GM18499 (cell line): Measurements from ENCODE around the gene SPATA16.
"Not testable (repeated sequence)": the region's sequence is repeated elsewhere in the genome, so short reads cannot be mapped to it uniquely, and the experiment has no call there.

ENCODE experiments used
- ATAC-seq: cut with Tn5 transposase; IDR thresholded peaks from one replicate; pipeline ENCODE4 v1.9.1; 2021; ENCODE audit warnings: moderate number of reproducible peaks; ENCODE audit not compliant: insufficient read depth, unreplicated experiment

SPATA16 gene

DNA sequence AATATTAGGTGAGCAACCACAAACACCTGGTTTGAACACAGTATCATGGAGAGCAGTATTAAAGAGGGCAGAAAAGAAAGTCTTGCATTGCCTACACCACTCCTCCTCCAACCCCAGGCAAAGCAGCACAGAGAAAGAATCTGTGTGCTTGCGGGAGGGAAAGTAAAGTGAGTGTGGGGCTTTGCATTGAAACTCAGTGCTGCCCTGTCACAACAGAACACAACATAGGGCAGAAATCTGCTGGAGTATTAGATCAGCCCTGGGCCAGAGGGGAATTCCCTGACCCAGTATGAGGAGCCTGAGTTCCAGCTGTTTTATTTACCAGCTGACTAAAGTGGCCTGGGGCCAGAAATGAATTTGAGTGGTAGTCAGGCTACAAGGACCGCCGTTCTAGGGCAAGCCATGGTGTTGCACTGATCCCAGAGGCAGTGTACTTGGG lies 75.5 kb downstream of the SPATA16 start:
- ATAC-seq: no peak

DNA sequence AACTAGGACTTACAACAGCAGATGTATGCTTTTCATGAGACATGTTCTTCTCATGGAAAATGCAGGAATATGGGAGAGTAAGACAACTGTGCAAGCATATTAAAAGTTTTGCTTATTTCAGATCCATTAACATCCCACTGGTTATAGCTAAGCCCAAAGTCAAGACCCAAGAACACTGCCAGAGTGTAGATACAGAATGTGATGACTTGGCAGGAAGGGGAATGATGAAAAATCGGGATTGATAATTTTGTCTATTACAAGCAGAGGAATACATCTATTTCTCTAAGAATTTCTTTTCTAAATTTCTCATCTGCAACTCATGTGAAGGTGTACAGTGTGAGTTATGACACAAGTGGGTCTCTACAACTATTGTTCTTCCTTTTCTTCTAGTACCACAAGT lies 76.4 kb downstream of the SPATA16 start:
- ATAC-seq: no peak

DNA sequence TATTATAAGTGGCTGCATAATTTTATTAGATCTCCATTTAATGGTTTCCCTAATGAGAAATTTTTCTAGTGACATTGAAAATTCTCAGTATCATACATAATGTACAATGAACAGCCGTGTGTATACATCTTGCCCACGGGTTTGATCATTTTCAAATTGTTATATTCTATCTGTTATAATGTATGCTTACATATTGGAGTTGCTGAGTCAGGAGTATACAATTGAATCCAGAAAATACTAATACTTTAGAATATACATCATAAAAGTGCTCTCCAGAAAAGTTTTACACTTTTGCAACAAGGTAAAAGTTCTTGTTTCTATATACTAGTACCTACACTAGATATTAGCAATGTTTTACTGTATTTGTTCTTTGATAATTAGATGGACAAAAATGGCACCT lies 82.8 kb downstream of the SPATA16 start:
- ATAC-seq: no peak

DNA sequence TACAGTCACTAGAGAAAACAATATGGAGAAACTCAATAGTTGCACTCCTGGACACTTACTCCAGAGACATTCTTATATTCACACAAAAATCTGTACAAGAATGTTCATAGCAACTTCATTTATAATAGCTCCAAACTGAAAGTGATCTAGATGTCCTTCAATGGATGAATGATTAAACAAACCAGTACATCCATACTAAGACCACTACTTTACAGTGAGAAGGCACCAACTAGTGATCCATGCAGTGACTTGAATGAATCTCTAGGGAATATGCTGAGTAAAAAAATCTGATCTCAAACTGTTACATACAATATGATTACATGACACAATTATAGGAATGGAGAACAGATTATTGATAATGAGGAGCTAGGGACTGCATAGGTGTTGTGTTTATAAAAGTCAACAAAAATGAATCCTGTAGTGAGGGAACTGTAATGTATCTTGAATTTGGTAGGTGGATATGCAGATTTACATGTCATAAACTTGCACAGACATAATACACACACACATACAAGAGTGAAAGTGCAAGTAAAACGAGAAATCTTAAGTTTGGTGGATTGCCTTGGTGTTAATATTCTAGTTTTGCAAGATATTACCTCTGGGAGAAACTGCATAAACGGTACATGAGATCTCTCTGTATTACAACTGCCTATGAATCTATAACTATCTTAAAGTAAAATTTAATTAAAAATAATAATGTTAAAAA lies 85.7 kb downstream of the SPATA16 start:
- no peak for ATAC-seq

DNA sequence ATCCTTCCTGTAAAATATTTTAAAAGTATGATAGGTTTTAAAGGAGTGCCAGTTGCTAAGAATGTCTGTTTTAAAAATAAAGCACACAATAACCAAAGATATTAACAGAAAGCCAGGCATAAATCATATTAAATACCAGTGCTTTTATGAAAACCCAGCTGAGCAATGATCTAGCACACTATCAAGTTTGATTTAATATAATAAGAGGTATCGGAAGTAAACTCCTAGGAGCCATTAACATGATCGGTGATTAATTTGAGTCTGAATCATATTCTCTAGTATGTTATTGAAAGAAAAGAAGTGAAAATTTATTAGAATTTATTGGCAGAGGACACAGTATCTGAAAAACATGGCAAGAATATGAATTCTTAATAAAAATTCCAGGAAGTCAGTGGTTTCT lies 91.7 kb downstream of the SPATA16 start:
- no peak for ATAC-seq

DNA sequence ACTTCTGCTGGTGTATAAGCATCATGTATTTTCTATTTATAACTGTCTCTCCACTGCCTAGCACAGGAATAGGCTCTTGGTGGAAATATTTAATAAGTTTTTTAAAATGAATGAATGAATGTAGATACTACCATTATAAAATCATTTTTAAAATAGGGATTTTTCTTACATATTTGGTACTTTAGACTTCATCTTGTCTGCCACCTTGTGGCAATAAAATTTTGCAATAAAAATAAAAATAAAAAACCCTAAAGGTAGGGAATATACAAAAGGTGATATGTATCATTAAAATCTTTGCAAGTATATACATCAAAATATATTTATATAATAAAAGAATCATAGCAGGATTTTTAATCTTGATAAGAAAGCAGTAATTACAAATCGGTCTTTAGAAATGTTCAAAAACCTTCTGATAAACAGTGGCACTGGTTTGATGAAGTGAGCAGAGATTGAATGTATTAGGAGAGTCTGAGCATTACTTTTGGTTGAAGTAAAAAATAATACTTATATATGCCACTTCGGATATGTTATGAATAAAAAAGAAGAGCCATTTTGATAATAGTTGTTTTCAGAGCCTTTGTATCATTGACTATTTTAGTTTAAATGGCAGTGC lies 95.2 kb downstream of the SPATA16 start:
- no peak for ATAC-seq

DNA sequence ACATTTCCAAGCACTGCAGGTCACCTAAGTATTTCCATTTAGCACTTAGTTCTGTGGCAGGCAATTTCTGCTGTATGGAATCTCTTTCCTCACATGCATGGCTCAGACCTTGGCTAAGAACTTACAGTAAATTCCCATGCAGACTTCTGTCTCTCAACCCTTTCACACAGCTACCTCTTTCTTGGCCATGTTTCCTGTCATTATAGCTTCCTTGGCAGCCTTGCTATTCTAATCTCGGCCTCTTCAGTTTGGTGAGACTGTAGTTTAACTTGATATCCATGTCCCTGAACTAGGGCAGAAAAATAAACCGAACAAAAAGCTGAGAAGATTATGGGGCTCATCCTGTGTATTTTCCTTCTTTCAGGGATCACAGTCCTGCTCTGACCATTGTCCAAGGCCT lies 96.0 kb downstream of the SPATA16 start:
- no peak for ATAC-seq

DNA sequence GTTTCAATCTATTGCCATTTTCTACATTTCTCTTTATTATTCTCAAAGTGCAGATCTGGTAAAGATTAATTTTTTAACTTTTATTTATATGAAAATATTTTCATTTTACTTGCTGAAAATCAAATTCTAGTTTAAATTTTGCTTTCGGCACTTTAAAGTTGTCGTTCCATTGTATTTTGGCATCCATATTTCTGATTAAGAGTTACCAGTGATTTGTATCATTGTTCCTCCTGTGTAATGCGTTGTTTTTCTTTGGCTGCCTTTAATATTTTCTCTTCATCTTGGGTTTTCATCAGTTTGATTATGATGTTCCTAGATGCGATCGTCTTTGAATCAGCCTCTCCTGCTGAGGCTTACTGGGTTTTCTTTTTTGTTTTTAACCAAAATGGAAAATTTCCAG lies 97.3 kb downstream of the SPATA16 start:
- ATAC-seq: no peak

DNA sequence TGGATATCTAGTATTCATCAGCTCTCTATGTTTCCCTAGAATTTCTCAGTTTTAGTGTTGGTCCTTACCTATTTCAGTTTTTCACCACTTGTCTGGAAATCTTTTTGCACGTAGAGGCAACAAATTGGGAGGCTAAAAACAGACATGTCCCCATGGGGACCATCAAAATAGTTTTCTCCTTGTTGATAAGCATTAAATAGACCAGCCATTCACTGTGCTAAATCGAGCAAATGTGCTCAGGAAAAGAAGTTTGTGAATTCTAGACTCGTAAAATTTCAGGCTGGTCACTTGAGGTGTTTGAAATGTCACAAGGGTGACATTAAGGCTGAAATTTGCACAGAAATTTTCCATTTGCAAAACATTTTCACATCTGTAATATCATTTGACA lies 102.6 kb downstream of the SPATA16 start:
- ATAC-seq: no peak

DNA sequence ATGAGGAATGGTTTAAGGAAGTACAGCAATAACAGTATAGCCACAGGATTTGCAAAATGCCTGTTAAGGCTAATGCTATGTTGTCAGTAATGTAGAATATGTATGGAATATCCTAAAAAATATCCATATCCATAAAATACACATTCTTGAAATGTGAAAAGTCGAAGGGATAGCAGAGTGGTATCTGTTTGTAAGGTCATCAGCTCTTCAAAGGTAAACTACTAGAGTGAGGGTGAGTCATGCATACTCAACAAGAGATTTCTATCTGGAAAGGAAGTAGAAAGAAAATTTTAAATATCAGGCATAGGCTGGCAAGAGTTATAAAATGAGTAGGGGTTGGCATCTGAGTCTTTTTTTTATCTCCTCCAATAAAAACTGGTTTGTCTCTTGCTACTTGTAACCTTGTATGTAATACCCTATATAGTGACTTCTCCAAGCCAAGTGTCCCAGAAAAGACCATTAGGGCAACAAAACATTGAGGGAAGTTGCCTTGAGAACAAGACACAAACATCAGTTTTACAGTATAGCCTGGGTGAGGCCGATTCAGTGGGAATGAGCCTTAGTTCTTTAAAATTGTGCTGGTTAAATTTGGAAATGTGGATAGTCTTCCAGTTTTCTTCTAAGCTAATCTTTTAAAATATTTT lies 103.1 kb downstream of the SPATA16 start:
- no peak for ATAC-seq

DNA sequence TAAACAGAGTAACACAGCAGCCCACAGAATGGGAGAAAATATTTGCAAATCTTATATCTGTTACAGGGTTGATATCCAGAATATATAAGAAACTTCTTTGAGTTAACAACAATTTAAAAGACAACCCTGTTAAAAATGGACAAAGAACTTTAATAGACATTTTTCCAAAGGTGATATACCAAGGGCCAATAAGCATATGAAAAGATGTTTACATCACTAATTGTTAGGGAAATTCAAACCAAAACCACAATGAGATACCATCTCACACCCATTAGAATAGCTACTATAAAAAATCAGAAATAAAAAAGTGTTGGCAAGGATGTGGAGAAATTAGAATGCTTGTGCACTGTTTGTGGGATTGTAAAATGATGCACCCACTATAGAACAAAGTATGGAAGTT lies 110.8 kb downstream of the SPATA16 start:
- ATAC-seq: no peak

DNA sequence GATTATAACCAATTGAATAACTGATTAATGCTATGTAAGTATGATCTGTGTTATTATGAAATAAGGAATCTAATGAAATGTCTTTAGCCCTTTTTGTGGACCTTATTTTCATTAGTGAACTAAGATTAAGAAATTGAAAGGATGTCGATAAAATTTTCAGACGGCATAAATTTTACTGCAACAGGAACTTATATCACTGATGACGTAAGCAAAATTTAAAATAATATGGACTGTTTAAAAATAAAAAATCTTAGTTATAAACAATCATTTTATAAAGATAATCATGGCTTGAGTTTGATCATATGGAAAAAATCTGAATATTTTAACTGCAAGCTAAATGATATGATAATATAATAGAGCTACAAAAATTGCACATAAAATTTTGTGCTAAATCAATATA lies 112.7 kb downstream of the SPATA16 start:
- ATAC-seq: no peak

DNA sequence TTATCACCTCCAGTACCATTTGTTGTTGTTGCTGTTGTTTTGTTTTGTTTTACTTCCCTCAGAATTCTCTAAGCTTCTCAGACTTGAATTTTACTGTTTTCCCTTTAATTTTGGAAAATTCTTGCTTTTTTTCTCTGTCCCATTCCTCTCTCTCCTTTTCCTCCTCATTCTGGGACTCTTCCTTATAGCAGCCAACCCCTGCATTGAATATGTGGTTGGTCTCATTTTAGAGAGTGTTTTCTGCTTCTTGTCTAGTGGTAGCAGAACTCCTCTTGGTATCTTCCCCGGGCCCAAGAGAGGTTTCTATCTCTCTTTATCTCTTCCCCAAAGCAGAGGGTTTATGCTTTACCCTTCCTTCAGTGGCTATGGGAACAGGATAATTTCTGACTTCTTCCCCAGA lies 113.6 kb downstream of the SPATA16 start:
- no peak for ATAC-seq

DNA sequence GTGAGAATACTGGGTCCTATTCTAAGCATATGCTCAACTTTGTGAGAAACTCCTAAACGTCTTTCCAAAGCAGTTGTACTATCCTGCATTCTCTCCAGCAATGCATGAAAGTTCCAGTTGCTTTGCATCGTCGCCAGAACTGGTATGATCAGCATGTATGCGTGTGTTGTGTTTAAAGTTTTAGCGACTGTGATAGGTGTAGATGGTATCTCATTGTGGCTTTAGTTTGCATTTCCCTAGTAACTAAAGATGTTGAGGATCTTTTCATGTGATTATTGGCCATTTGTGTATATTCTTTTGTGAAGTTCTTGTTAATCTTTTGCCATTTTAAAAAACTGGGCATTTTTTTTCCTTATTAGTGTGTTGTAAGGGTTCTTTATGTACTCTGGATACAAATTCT lies 115.1 kb downstream of the SPATA16 start:
- ATAC-seq: no peak

DNA sequence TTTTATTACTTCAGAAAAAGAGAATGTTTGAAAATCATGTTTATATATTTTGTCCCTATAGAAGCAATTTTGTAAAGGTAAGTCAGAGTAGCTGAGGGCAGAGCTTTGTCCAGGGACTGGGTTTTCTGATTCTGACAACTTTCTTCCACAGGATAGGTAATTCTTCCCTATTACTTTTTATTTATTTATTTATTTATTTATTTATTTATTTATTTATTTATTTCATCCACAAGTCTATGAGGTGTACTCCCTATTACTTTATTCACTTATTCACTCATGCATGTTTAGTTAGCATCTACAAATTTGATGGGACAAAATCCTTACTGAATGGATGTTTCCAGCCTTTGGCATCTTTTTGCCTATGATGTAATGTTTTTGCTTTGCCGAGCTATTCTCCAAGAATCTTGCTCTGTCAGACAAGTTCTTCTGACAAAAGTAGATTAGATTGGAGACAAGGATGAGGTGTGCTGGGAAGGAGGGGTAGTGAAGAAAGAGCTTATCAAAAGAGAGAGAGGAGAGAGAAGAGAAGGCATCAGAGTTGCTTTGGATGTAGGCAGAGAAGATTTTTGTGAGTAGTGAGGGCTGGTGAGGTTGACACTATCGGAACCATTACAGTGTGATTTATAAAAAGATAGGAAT lies 119.4 kb downstream of the SPATA16 start:
- ATAC-seq: no peak

DNA sequence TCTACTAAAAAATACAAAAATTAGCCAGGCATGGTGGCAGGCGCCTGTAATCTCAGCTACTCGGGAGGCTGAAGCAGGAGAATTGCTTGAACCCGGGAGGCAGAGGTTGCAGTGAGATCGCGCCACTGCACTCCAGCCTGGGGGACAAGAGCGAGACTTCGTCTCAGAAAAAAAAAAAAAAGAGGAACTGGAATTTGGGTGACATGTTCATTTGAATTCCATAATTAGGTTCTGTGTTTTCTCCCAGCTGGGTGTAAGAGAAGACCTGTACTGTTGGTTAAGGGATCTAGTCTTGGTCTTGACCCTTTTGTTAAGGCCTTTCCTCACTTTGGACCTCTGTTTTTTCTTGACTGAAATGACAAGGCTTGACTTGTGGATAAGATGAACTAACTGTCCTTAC lies 120.9 kb downstream of the SPATA16 start:
- not testable (repeated sequence) for ATAC-seq

DNA sequence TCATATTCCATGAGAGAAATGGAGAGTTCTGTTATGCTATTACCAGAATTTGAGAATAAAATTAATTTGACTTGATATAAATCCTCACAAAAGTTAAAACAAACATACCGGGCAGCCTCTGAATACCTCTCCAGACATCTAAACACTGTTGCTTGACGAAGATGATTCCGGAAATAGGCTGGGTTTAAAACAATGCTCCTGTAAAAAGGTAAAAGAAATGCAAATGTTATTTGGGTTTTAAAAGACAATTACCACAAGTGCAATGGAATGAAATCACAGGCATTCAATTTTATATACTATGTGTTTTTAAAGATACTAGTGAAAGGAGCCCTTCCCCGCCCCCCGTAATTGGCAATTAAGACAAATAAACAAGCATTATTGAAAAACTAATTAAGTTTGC lies 121.7 kb downstream of the SPATA16 start:
- ATAC-seq: no peak

DNA sequence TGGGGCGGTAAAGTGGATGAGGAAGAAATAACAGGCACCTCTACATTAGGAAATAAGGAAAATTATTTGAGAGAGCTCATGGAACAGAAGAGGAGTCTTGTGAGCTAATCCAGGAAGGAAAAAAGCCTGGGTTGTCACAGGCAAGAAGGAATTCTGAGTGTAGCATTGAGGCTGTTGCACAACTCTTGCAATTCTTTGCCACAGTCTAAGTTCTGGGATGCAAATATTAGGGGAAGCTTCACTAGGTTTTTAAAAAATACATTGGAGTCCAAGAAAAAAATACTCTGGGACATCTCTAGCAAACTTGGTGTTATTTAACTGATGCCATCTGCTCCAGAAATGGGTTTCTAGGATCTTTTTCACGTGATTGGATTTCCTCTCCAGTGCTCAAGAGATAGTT lies 122.3 kb downstream of the SPATA16 start:
- ATAC-seq: no peak

DNA sequence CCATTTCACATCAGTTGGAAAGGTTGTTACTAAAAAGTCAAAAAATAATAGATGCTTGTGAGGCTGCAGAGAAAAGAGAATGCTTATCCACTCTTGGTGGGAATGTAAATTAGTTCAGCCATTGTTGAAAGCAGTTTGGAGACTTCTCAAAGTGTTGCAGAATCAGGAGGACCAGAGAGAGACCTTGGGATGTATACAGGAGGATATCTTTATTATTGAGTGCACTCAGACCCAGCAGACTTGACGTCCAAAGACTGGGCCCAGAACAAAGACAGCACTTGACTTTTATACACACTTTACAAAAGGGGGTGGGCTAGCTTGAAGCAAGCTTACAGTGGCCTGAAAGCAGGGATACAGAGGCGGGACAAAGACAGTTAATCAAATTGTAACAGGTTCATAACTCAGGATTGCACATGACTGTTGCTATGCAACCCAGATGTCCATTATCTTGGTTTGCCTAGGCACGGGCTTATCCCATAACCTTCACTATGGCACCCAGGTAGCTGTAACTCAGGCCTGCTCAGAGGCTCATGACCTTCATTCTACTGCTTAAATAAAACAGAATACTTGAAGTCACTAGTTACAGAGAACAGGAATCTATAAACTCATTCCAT lies 127.7 kb downstream of the SPATA16 start:
- no peak for ATAC-seq

DNA sequence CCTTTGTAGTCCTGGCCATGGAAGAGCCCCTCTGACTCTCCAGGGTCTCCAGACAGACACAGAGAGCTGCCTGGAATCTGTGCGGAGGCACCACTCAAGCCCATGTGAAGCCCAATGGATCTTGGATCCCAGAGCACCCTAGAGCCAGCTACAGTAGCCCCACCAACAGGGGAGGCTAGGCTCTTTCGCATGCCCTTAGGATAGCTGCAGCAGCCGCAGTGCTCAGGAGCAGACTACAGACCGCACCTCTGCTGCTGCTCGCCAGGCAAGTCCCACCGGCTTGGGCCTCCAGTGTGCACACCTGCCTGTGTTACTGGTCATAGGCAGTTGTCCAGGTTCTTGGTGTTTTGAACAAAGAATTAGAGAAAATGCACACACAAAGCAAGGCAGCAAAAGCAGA lies 131.6 kb downstream of the SPATA16 start:
- ATAC-seq: no peak

DNA sequence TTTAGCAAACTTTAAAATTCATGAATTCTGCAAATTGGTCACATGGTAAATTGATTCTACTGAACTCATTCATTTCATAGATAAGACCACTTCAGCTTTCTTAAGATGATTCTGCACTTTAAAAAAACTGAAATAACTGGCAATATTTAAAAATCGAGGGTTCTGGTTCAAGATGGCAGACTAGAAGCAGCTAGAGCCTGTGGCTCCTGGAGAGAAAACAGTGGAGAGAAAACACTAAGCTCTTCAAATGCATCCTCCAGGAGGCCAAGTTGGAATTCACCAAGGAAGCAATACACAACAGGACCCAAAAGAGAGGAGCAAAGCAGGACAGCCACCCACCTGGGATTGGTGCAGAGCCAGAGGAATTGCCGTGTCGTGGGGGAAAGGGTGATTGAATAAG lies 132.1 kb downstream of the SPATA16 start:
- ATAC-seq: no peak
